ENCODE results near the gene GPC6. TPM values are rescaled to one million over a fixed set of nuclear protein-coding genes. Genes with fewer than 3 reads are reported as not detected.
"Not testable (repeated sequence)": the region's sequence is repeated elsewhere in the genome, so short reads cannot be mapped to it uniquely, and the experiment has no call there.

Gene GPC6
- total and polyA plus RNA-seq, 4 donors: 5.9 to 29.1 (median 18.2) TPM

DNA sequence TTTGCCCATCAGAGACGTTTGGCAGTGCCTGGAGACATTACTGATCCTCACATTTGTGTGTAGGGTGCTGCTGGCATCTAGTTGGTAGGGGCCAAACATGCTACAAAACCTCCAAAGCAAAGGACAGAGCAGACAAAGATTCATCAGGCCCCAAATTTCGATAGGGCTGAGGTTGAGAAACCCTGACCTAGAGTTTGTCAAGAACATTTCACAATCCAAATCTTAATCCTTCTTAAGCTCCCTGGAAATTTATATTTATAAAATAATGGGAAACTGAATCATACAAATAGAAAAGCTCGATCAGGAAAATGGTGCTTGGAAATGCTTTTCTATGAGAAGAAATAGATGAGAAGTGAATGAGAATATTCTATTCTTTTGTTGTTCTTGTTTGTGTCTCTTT lies 979.3 kb downstream of the GPC6 start (continued):
- TF ChIP-seq REST (IDR thresholded peaks at IDR 0.05) (no peak), HNF4A (conservative IDR thresholded peaks at IDR 0.05) (no peak)

- Histone ChIP-seq H3K36me3 (ENCODE audit: control insufficient read depth in 4 of 4, insufficient read depth in 3 of 4, low read depth in 1 of 4, low read length in 3 of 4) (no peaks in the 10 kb centered on the region), H3K27ac (ENCODE audit: low read depth in 1 of 2, low read length in 2 of 2) (no peak overlapping the region), H3K4me1 (ENCODE audit: control insufficient read depth in 4 of 4, insufficient read depth in 4 of 4, low read length in 3 of 4) (no peaks in the 10 kb centered on the region), H3K4me3 (ENCODE audit: low read depth in 1 of 3, low read length in 3 of 3) (no peak overlapping the region), H3K9me3 (ENCODE audit: control insufficient read depth in 4 of 4, low read length in 3 of 4) (no peaks in the 10 kb centered on the region), H3K27me3 (ENCODE audit: control insufficient read depth in 4 of 4, insufficient read depth in 4 of 4, low read length in 3 of 4) (no peaks in the 10 kb centered on the region), H3K9ac (ENCODE audit: low read depth in 1 of 2, low read length in 2 of 2) (no peak overlapping the region)
- TF ChIP-seq GABPA (IDR thresholded peaks at IDR 0.05 in 1 of 2, conservative IDR thresholded peaks at IDR 0.05 in 1 of 2): no peak
- TF ChIP-seq EGR1 (IDR thresholded peaks at IDR 0.05; ENCODE audit: low read depth in 2 of 2): no peak
- no peak for TF ChIP-seq NR2F2 (IDR thresholded peaks at IDR 0.05)
- TF ChIP-seq ZBTB33 (IDR thresholded peaks at IDR 0.05): no peak
- no peak for TF ChIP-seq SP1 (IDR thresholded peaks at IDR 0.05)
- TF ChIP-seq, protein P1, sequence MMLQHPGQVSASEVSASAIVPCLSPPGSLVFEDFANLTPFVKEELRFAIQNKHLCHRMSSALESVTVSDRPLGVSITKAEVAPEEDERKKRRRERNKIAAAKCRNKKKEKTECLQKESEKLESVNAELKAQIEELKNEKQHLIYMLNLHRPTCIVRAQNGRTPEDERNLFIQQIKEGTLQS (IDR thresholded peaks at IDR 0.05): no peak
- no peak for TF ChIP-seq HNF4G (IDR thresholded peaks at IDR 0.05)
- TF ChIP-seq REST (IDR thresholded peaks at IDR 0.05): no peak
- TF ChIP-seq CTCF (IDR thresholded peaks at IDR 0.05; ENCODE audit: low read depth, low read length, missing input control): no peak
- TF ChIP-seq YY1 (IDR thresholded peaks at IDR 0.05): no peak
- DNase-seq (ENCODE audit: low spot score): no peak
Measured at GRCh38 chr13:94209117-94209516, 982.5 kb downstream of the GPC6 start.

DNA sequence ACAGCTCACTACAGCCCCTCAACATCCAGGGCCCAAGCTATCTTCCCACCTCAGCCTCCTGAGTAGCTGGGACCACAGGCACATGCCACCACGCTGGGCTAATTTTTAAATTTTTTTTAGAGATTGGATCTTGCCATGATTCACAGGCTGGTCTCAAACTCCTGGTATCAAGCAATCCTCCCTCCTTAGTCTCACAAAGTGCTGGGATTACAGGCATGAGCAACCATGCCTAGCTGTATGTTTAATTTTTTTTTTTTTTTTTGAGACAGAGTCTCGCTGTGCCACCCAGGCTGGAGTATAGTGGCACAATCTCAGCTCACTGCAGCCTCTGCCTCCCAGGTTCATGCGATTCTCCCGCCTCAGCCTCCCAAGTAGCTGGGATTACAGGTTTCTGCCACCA lies 983.3 kb downstream of the GPC6 start:
- not testable (repeated sequence) for DNase-seq (ENCODE audit: low spot score); H3K27ac ChIP-seq (ENCODE audit: low read depth in 1 of 2, low read length in 2 of 2); H3K9ac ChIP-seq (ENCODE audit: low read depth in 1 of 2, low read length in 2 of 2); H3K9me3 ChIP-seq (ENCODE audit: control insufficient read depth in 4 of 4, low read length in 3 of 4); H3K36me3 ChIP-seq (ENCODE audit: control insufficient read depth in 4 of 4, insufficient read depth in 3 of 4, low read depth in 1 of 4, low read length in 3 of 4); H3K4me1 ChIP-seq (ENCODE audit: control insufficient read depth in 4 of 4, insufficient read depth in 4 of 4, low read length in 3 of 4); H3K27me3 ChIP-seq (ENCODE audit: control insufficient read depth in 4 of 4, insufficient read depth in 4 of 4, low read length in 3 of 4); H3K4me3 ChIP-seq (ENCODE audit: low read depth in 1 of 3, low read length in 3 of 3)
- 95% methylated on average over 4 of the region's 4 CpGs for WGBS

All from liver (tissue), 9 donors.